ENCODE measurements around the gene ACAN.

The ACAN gene

GRCh38 chr15:88769161-88769971 is 33.9 kb upstream of the ACAN start:
- Histone ChIP-seq H3K27ac (no peak overlapping the region), H3K27me3 (ENCODE audit: insufficient read depth, low read depth, severe bottlenecking) (no peaks in the 10 kb centered on the region), H3K4me3 (ENCODE audit: low read depth, low read length) (no peak overlapping the region), H3K9me3 (ENCODE audit: severe bottlenecking) (no peaks in the 10 kb centered on the region), H3K36me3 (no peaks in the 10 kb centered on the region)
- DNase-seq, result no peak
- TF ChIP-seq CTCF (IDR thresholded peaks at IDR 0.05; ENCODE audit: low read depth, low read length), result no peak

- Histone ChIP-seq H3K36me3 (no peaks in the 10 kb centered on the region), H3K9me3 (ENCODE audit: severe bottlenecking) (peaks cover 4% of the 10 kb centered on the region), H3K27me3 (ENCODE audit: insufficient read depth, low read depth, severe bottlenecking) (no peaks in the 10 kb centered on the region), H3K27ac (no peak overlapping the region), H3K4me3 (ENCODE audit: low read depth, low read length) (no peak overlapping the region)
- DNase-seq, result no peak
- no peak for TF ChIP-seq CTCF (IDR thresholded peaks at IDR 0.05; ENCODE audit: low read depth, low read length)
These were observed 27.5 kb upstream of the ACAN start for GRCh38 chr15:88775776-88776175.

GRCh38 chr15:88776646-88777045 is 26.6 kb upstream of the ACAN start:
- DNase-seq, result no peak
- Histone ChIP-seq H3K27me3 (ENCODE audit: insufficient read depth, low read depth, severe bottlenecking) (no peaks in the 10 kb centered on the region), H3K4me3 (ENCODE audit: low read depth, low read length) (no peak overlapping the region), H3K9me3 (ENCODE audit: severe bottlenecking) (peaks cover 4% of the 10 kb centered on the region), H3K27ac (no peak overlapping the region), H3K36me3 (no peaks in the 10 kb centered on the region)
- no peak for TF ChIP-seq CTCF (IDR thresholded peaks at IDR 0.05; ENCODE audit: low read depth, low read length)

- no peak overlapping the region for H3K4me3 ChIP-seq (ENCODE audit: low read depth, low read length)
- no peaks in the 10 kb centered on the region for H3K27me3 ChIP-seq (ENCODE audit: insufficient read depth, low read depth, severe bottlenecking)
- H3K9me3 ChIP-seq (ENCODE audit: severe bottlenecking), result peaks cover 4% of the 10 kb centered on the region
- DNase-seq, result no peak
- no peak overlapping the region for H3K27ac ChIP-seq
- TF ChIP-seq CTCF (IDR thresholded peaks at IDR 0.05; ENCODE audit: low read depth, low read length), result no peak
- H3K36me3 ChIP-seq, result no peaks in the 10 kb centered on the region
These were observed 23.3 kb upstream of the ACAN start for GRCh38 chr15:88779944-88780343.

GRCh38 chr15:88782465-88782864 is 20.8 kb upstream of the ACAN start:
- Histone ChIP-seq H3K4me3 (ENCODE audit: low read depth, low read length) (no peak overlapping the region), H3K27ac (no peak overlapping the region), H3K27me3 (ENCODE audit: insufficient read depth, low read depth, severe bottlenecking) (no peaks in the 10 kb centered on the region), H3K36me3 (no peaks in the 10 kb centered on the region), H3K9me3 (ENCODE audit: severe bottlenecking) (no peaks in the 10 kb centered on the region)
- no peak for TF ChIP-seq CTCF (IDR thresholded peaks at IDR 0.05; ENCODE audit: low read depth, low read length)
- DNase-seq, result no peak

GRCh38 chr15:88785217-88785616 is 18.0 kb upstream of the ACAN start:
- no peak for TF ChIP-seq CTCF (IDR thresholded peaks at IDR 0.05; ENCODE audit: low read depth, low read length)
- H3K36me3 ChIP-seq, result no peaks in the 10 kb centered on the region
- no peaks in the 10 kb centered on the region for H3K9me3 ChIP-seq (ENCODE audit: severe bottlenecking)
- H3K27ac ChIP-seq, result no peak overlapping the region
- no peak overlapping the region for H3K4me3 ChIP-seq (ENCODE audit: low read depth, low read length)
- no peak for DNase-seq
- H3K27me3 ChIP-seq (ENCODE audit: insufficient read depth, low read depth, severe bottlenecking), result no peaks in the 10 kb centered on the region
